ENCODE results near the gene LELP1. TPM values are rescaled to one million over a fixed set of nuclear protein-coding genes. Genes with fewer than 3 reads are reported as not detected.
A peak's percentile ranks its signal among the peaks of the same experiment; 100 is the strongest.
"Not testable (repeated sequence)": the region's sequence is repeated elsewhere in the genome, so short reads cannot be mapped to it uniquely, and the experiment has no call there.

The LELP1 gene
- polyA plus RNA-seq (2012; ENCODE audit: insufficient read depth, insufficient read length): not detected

GRCh38 chr1:153203130-153203529, at the start of gene LELP1:
Gene LELP1, plus strand, starts transcription at chr1:153203430. Its CDS starts 1,278 bp downstream, at chr1:153204708.
- no peak for DNase-seq (ENCODE audit: low read depth, low spot score)
- H3K4me3 ChIP-seq (ENCODE audit: low read length): no peak within 1 kb of the TSS

- no peak for DNase-seq (ENCODE audit: low read depth, low spot score)
- no peak overlapping the region for H3K4me3 ChIP-seq (ENCODE audit: low read length)
These were observed 47.7 kb upstream of the LELP1 start for GRCh38 chr1:153155541-153155940.

- H3K4me3 ChIP-seq (ENCODE audit: low read length): no peak overlapping the region
- DNase-seq (ENCODE audit: low read depth, low spot score): no peak
These were observed 34.5 kb upstream of the LELP1 start for GRCh38 chr1:153168686-153169085.

GRCh38 chr1:153174624-153175023, 28.6 kb upstream of the LELP1 start:
- no peak overlapping the region for H3K4me3 ChIP-seq (ENCODE audit: low read length)
- DNase-seq (ENCODE audit: low read depth, low spot score): no peak

GRCh38 chr1:153178922-153179321, 24.3 kb upstream of the LELP1 start:
- H3K4me3 ChIP-seq (ENCODE audit: low read length): no peak overlapping the region
- no peak for DNase-seq (ENCODE audit: low read depth, low spot score)

GRCh38 chr1:153180556-153180955, 22.7 kb upstream of the LELP1 start:
- DNase-seq (ENCODE audit: low read depth, low spot score): no peak

GRCh38 chr1:153188301-153188700, 14.9 kb upstream of the LELP1 start:
- DNase-seq (ENCODE audit: low read depth, low spot score); H3K4me3 ChIP-seq (ENCODE audit: low read length): not testable (repeated sequence)

More at GRCh38 chr1:153180556-153180955, 22.7 kb upstream of the LELP1 start:
- no peak overlapping the region for H3K4me3 ChIP-seq (ENCODE audit: low read length)

GRCh38 chr1:153190373-153190772, 12.9 kb upstream of the LELP1 start:
- no peak for DNase-seq (ENCODE audit: low read depth, low spot score)
- no peak overlapping the region for H3K4me3 ChIP-seq (ENCODE audit: low read length)

GRCh38 chr1:153192697-153193096, 10.5 kb upstream of the LELP1 start:
- no peak for DNase-seq (ENCODE audit: low read depth, low spot score)
- H3K4me3 ChIP-seq (ENCODE audit: low read length): no peak overlapping the region

GRCh38 chr1:153194331-153195050, 8.7 kb upstream of the LELP1 start:
- no peak overlapping the region for H3K4me3 ChIP-seq (ENCODE audit: low read length)
- DNase-seq (ENCODE audit: low read depth, low spot score): no peak

GRCh38 chr1:153195216-153195615, 8.0 kb upstream of the LELP1 start:
- H3K4me3 ChIP-seq (ENCODE audit: low read length): no peak overlapping the region
- DNase-seq (ENCODE audit: low read depth, low spot score): no peak

- H3K4me3 ChIP-seq (ENCODE audit: low read length): no peak overlapping the region
- DNase-seq (ENCODE audit: low read depth, low spot score): no peak
These were observed 1.2 kb upstream of the LELP1 start for GRCh38 chr1:153202006-153202405.

GRCh38 chr1:153206631-153207030, 3.4 kb downstream of the LELP1 start:
- DNase-seq (ENCODE audit: low read depth, low spot score): no peak
- no peak overlapping the region for H3K4me3 ChIP-seq (ENCODE audit: low read length)

GRCh38 chr1:153210206-153210605, 7.0 kb downstream of the LELP1 start:
- no peak overlapping the region for H3K4me3 ChIP-seq (ENCODE audit: low read length)
- no peak for DNase-seq (ENCODE audit: low read depth, low spot score)

- DNase-seq (ENCODE audit: low read depth, low spot score): no peak
- H3K4me3 ChIP-seq (ENCODE audit: low read length): no peak overlapping the region
These were observed 9.0 kb downstream of the LELP1 start for GRCh38 chr1:153212201-153212600.

GRCh38 chr1:153213519-153213918, 10.3 kb downstream of the LELP1 start:
- DNase-seq (ENCODE audit: low read depth, low spot score): no peak
- no peak overlapping the region for H3K4me3 ChIP-seq (ENCODE audit: low read length)

- peak; percentile 66 for DNase-seq (ENCODE audit: low read depth, low spot score)
- H3K4me3 ChIP-seq (ENCODE audit: low read length): no peak within 1 kb of the TSS
These were observed 14.0 kb downstream of the LELP1 start, which contains the start of gene PRR9 for GRCh38 chr1:153217212-153217611. Gene PRR9, plus strand, starts transcription at chr1:153217584. Its CDS starts 561 bp downstream, at chr1:153218145.

GRCh38 chr1:153217744-153218416, 14.7 kb downstream of the LELP1 start:
- H3K4me3 ChIP-seq (ENCODE audit: low read length): no peak overlapping the region
- no peak for DNase-seq (ENCODE audit: low read depth, low spot score)

- peak; percentile 22 for DNase-seq (ENCODE audit: low read depth, low spot score)
- H3K4me3 ChIP-seq (ENCODE audit: low read length): no peak overlapping the region
These were observed 17.5 kb downstream of the LELP1 start for GRCh38 chr1:153220606-153221303.
